Kidney epithelial cell (primary cell): ENCODE measurements around the gene CNTNAP2. TPM values are rescaled to one million over a fixed set of nuclear protein-coding genes. Genes with fewer than 3 reads are reported as not detected.

ENCODE experiments used
- DNase-seq: peaks from one replicate; pipeline ENCODE4 v3.0.0-alpha.2; 2010; ENCODE audit warnings: low read depth
- H3K27me3 ChIP-seq: 2 replicates; pipeline ENCODE4 v1.6.0; 2011; ENCODE audit warnings: low read length; ENCODE audit not compliant: control insufficient read depth, insufficient read depth
- H3K36me3 ChIP-seq: 2 replicates; pipeline ENCODE4 v1.5.1; 2011; ENCODE audit warnings: low read length; ENCODE audit not compliant: control insufficient read depth, insufficient read depth
- H3K4me3 ChIP-seq: 2 replicates; pipeline ENCODE4 v1.5.1; 2011; ENCODE audit warnings: low read depth, mild to moderate bottlenecking, control low read depth, low read length
- CTCF ChIP-seq: IDR thresholded peaks from 2 replicates; pipeline ENCODE4 v1.5.1; 2011; ENCODE audit warnings: mild to moderate bottlenecking, moderate library complexity, low read length, control low read depth, inconsistent platforms; ENCODE audit not compliant: insufficient read depth, poor library complexity, severe bottlenecking
- total RNA-seq: library from RNA; depleted of rRNA; stranded (reverse); fragments of >200 nt; gene quantifications from 2 replicates; pipeline ENCODE4 v1.2.3, GENCODE V29; 2015

Gene CNTNAP2
- total RNA-seq, 1 donor from 2014 or later: 14.0 TPM

- no peaks in the 10 kb centered on the region for H3K36me3 ChIP-seq
- H3K4me3 ChIP-seq: no peak overlapping the region
- TF ChIP-seq CTCF: no peak
- DNase-seq: no peak
- no peaks in the 10 kb centered on the region for H3K27me3 ChIP-seq
These were observed 1259.6 kb downstream of the CNTNAP2 start for GRCh38 chr7:147376192-147376591.

- no peaks in the 10 kb centered on the region for H3K36me3 ChIP-seq
- no peak for DNase-seq
- no peak overlapping the region for H3K4me3 ChIP-seq
- no peak for TF ChIP-seq CTCF
- H3K27me3 ChIP-seq: no peaks in the 10 kb centered on the region
These were observed 1264.3 kb downstream of the CNTNAP2 start for GRCh38 chr7:147380926-147381325.

GRCh38 chr7:147394329-147394728 is 1277.7 kb downstream of the CNTNAP2 start:
- H3K4me3 ChIP-seq: no peak overlapping the region
- no peaks in the 10 kb centered on the region for H3K36me3 ChIP-seq
- DNase-seq: no peak
- H3K27me3 ChIP-seq: no peaks in the 10 kb centered on the region
- no peak for TF ChIP-seq CTCF

GRCh38 chr7:147400221-147400689 is 1283.7 kb downstream of the CNTNAP2 start:
- TF ChIP-seq CTCF: no peak
- H3K27me3 ChIP-seq: no peaks in the 10 kb centered on the region
- peak; percentile 61 for DNase-seq
- H3K36me3 ChIP-seq: no peaks in the 10 kb centered on the region
- H3K4me3 ChIP-seq: no peak overlapping the region

- H3K36me3 ChIP-seq: no peaks in the 10 kb centered on the region
- TF ChIP-seq CTCF: no peak
- DNase-seq: no peak
- H3K4me3 ChIP-seq: no peak overlapping the region
- H3K27me3 ChIP-seq: no peaks in the 10 kb centered on the region
These were observed 1284.3 kb downstream of the CNTNAP2 start for GRCh38 chr7:147400925-147401324.

GRCh38 chr7:147405621-147406020 is 1289.0 kb downstream of the CNTNAP2 start:
- no peaks in the 10 kb centered on the region for H3K27me3 ChIP-seq
- DNase-seq: no peak
- no peaks in the 10 kb centered on the region for H3K36me3 ChIP-seq
- TF ChIP-seq CTCF: no peak
- H3K4me3 ChIP-seq: no peak overlapping the region
